NCI-H2081 (cell line): ENCODE results near the gene ITPR3.
A peak's percentile ranks its signal among the peaks of the same experiment; 100 is the strongest.

Experiments
- DNase-seq, 2 experiments: peaks; one replicate each; lab custom pipeline; 2025; lab: John Stamatoyannopoulos, UW

ITPR3 gene

GRCh38 chr6:33700391-33701050, 79.4 kb downstream of the ITPR3 start:
- DNase-seq: peak; percentile 58 to 61

DNA sequence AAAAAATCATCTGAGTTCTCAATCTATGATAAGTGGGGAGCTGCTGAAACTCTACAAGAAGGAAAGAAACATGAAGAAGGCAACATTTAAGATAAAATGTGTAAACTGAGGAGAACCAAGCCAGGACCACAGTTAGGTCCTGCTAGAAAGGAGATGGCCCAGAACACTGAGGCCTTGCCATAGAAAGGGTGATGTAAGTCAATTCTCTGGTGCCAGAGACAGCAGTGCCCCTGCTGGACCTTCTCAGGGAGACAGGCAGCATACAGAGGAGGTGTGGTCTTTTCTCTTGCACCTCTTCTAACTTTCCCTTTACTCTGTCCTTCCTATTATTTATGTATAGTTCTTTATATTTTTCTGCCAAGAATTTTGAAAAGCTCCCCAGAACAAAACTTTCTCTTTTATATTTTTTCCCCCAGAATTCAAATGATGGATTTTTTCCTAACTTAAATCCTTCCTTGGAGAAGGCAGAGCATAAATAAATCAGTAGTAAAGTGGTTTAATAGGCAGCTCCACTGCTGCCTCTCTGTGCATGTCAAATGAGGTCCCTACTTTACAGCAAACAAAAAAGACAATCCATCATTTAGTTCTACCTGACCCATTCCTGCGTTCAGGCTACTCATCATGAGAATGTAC, 81.3 kb downstream of the ITPR3 start:
- DNase-seq: peak in 1 of 2 experiments; percentile 33

- no peak for DNase-seq
These were observed 83.3 kb downstream of the ITPR3 start for GRCh38 chr6:33704215-33705066.

DNA sequence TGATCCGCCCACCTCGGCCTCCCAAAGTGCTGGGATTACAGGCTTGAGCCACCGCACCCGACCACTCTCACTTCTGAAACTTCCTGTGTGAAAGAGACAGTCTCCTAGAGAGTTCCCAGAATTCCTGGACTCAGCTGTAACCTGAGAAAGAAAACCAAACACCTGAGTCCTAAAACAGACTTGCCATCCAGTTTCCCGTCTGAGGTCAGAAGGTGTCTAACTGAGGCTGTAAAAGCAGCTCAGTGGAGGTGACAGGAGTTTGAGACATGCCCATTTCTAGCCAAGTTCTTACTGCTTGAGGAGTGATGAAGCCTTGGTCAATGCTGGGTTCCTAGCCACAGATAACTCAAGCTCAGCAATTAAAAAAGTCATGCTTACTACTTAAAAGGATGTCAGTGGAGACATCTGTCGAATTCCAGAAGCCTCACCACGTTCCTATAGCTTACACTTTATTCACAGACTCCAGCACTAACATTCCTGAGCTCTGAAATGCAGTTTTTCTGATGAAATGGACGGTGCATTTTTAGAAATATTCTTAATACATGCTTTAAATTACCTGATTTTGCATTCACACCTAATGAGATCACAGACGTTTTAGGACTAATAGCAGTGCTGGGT, 84.3 kb downstream of the ITPR3 start:
- DNase-seq: no peak

DNA sequence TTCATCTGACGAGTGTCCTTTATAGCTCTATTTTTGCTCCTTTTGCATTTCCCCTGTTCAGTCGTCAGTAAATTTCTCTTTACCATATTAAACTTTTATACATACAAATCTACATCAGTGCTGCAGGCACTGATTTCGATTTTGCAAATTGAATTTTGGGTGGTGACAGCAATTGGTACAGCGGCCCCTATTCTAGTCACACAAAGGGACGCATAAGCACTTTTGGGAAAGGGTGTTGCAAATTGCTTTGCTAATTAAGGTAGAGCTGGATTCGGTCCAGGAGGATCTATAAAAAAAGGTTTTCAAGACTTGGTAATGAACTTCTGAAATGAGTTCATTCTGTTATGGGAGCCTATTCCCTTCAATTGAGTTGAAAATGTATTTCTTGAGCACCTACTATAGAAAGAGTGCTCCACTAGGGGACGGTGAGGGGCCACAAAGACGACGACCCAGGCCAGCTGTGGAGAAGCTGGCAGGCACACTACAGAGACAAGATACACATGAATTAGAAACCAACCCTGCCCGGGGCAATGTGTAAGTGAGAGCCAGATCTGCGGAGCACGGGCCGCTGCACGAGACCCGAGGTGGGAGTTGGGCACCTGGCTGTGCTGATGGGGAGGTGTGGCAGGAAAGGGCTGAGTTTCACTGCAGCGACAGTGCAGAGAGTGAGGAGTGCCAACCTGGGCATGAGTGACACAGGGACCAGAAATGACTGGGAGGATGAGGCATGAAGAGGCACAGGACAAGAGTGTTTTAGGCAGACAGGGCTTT, 85.0 kb downstream of the ITPR3 start:
- DNase-seq: peak in 1 of 2 experiments; percentile 31

DNA sequence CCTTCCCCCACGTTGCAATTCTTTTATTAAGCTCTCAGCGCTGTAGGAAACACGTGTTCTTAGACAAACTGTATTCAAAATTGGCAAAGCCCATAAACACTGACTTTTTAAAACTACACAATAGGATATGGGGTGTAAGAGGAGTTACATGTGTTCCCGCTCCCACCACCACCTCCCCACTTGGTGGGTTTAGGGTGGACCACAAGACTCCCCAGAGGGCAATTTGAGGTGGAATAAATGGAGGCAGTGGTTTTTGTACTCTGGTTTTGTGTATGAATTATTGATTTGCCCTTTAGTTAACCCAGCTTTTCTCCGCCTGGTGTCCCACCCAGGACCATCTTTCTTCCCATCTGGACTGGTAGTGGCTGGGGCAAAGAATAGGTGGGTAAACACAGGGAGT, 86.6 kb downstream of the ITPR3 start:
- no peak for DNase-seq

GRCh38 chr6:33708516-33709204, 87.5 kb downstream of the ITPR3 start:
- DNase-seq: no peak

GRCh38 chr6:33709605-33710295, 88.6 kb downstream of the ITPR3 start:
- DNase-seq: no peak

DNA sequence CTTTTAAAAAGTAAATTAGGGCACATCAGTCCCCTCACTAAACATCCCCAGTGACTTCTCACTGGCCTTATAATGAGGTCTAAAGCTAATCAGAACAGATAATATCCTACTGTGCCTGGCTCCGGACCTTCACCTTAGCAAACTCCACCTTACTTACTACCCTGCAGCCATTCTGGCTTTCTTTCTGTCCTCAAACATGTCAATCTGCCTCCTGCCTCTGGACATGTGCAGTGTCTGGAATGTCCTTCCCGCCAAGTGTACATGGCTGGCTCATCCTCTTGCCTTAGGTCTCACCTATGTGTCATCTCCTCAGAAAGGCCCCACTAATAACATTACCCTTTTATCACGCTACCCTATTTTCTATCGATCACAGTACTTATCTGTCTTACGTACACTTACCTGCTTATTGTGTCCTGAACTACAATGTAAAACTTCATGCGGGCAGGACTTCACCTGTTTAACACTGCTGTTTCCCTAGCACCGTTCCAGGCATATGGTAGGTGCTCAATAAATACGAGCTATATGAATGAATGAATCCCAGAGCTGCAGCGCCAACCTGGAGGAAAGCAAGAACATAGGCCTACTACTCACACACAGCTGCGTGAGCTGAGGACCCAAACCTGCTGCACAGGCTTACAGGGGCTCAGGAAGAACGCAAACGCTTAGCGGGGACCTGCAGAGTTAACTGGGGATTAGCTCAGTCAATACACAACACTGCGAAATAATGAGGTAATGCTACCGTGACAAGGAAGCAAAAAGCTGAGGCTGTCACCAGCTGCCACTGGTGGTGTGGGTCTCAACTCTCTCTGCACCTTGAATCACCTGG, 89.4 kb downstream of the ITPR3 start:
- DNase-seq: peak in 1 of 2 experiments; percentile 37

GRCh38 chr6:33711140-33712129, 90.3 kb downstream of the ITPR3 start, which contains the start of gene UQCC2:
TSS of gene UQCC2 (minus strand) at chr6:33711700. CDS start at chr6:33711686, 14 bp downstream.
- DNase-seq: peak; percentile 97

DNA sequence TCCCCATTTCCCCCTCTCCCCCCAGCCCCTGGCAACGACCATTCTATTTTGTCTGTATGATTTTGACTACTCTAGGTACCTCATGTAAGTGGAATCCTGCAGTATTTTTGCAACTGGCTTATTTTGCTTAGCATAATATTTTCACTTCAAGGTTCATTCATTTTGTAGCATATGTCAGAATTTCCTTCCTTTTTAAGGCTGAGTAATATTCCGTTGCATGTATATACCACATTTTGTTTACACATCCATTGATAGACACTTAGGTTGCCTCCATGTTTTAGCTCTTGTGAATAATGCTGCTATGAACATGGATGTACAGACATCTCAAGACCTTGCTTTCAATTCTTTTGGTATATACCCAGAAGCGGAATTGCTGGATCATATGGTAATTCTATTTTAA, 91.8 kb downstream of the ITPR3 start:
- no peak for DNase-seq

DNA sequence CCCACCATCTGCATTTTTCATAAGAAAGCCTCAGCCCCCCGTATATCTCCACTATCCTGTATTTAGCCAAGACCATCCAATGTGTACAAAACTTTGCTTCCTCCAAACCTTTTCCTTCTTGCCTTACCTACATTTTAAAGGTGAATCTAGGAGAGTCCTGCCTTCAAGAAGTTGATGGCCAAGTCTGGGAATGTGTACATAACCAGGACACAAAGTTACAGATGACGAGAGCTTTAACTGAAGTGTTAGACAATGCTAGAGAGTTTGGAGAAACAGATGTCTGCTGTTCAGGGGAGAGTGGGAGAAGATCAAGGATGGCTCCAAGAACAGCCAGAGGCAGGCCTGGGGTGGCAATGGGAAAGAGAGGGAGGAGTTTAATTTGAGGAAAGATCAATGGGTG, 92.7 kb downstream of the ITPR3 start:
- no peak for DNase-seq

GRCh38 chr6:33714385-33715040, 93.4 kb downstream of the ITPR3 start:
- DNase-seq: no peak

DNA sequence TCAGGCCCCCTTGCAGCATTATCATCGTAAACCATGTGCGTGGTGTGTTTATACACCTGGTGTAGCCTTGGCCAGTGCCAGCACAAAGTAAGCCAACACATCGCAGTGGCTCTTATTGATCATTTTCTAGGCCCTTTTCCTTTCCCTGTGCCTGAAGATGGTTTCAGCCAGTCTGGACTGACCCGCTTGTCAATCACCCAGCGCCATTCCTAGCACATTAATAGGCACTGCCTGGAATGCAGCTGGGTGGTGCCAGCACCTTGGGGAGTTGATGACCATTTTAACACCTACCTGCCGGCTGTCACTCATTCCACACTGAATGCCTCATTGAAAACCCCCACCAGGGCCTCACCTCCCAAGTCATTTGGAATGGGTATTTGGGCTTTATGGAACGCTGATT, 95.3 kb downstream of the ITPR3 start:
- DNase-seq: peak; percentile 39 to 84

- DNase-seq: no peak
These were observed 95.9 kb downstream of the ITPR3 start for GRCh38 chr6:33716890-33717632.

GRCh38 chr6:33717934-33718455, 96.9 kb downstream of the ITPR3 start:
- DNase-seq: no peak

DNA sequence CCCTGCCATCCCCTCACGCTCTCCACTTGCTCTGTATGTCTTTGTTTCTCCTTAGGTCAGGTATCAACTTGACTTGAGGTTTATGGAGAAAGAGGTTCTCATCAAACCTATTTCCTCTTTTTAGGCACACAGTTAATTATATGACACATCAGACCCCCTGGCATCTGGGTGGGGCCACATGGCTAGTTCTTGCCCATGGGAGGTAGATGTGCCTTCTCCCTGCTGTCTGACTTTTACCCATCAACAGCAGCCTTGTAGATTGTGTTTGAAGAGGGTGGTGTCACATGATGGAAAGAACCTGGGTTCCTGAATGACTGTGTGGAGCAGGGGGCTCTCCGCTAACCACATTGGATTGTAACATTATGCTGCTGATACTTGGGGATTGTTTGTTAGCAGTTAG, 97.6 kb downstream of the ITPR3 start:
- DNase-seq: no peak
